Caco-2 (cell line): ENCODE measurements around the gene RPL28. TPM values are rescaled to one million over a fixed set of nuclear protein-coding genes. Genes with fewer than 3 reads are reported as not detected.
A peak's percentile ranks its signal among the peaks of the same experiment; 100 is the strongest.

Source experiments
- BruUV-seq: library from RNA; stranded (reverse); fragments of 400-500 nt; replicated peaks from 2 replicates; lab custom pipeline; 2021; lab: Mats Ljungman, UMichigan
- CTCF ChIA-PET: fragments of 300-600 bp; sonication (Branson Sonifier 250); formaldehyde crosslinking; loops from one replicate; lab custom pipeline; 2022; ENCODE audit warnings: antibody characterized with exemption; lab: Charles Lee
- POLR2A ChIA-PET: fragments of 300-600 bp; sonication (Branson Sonifier 250); formaldehyde crosslinking; loops from one replicate; lab custom pipeline; 2022; ENCODE audit warnings: antibody characterized with exemption; lab: Charles Lee
- DNase-seq, 2 experiments: peaks; one replicate each; pipeline versions ENCODE4 v3.0.0 to v3.0.0-alpha.2; 2020 to 2022
- H3K27me3 ChIP-seq: replicated peaks from 2 replicates; pipeline ENCODE4 v1.6.0; 2011; ENCODE audit warnings: low read length; ENCODE audit not compliant: control insufficient read depth, insufficient read depth
- H3K36me3 ChIP-seq: 2 replicates; pipeline ENCODE4 v1.5.1; 2011; ENCODE audit warnings: low read length; ENCODE audit not compliant: control insufficient read depth, insufficient read depth
- H3K4me1 ChIP-seq: fragments of 250-450 bp; sonication (Bioruptor Pico); 2 replicates; pipeline ENCODE4 v1.5.1; 2020; ENCODE audit warnings: mild to moderate bottlenecking
- H3K4me3 ChIP-seq: 2 replicates; pipeline ENCODE4 v1.5.1; 2011; ENCODE audit warnings: low read depth, mild to moderate bottlenecking, control low read depth, low read length
- H3K9me3 ChIP-seq: fragments of 250-450 bp; sonication (Bioruptor Pico); 2 replicates; pipeline ENCODE4 v1.5.1; 2020; ENCODE audit warnings: mild to moderate bottlenecking, moderate library complexity
- H3K27ac Mint-ChIP-seq: one replicate; pipeline ENCODE4 v1.8.0; 2022; ENCODE audit warnings: mixed read lengths; ENCODE audit not compliant: unreplicated experiment
- H3K27me3 Mint-ChIP-seq: one replicate; pipeline ENCODE4 v1.8.0; 2022; ENCODE audit warnings: mixed read lengths; ENCODE audit not compliant: insufficient read depth, unreplicated experiment
- H3K36me3 Mint-ChIP-seq: one replicate; pipeline ENCODE4 v1.8.0; 2022; ENCODE audit warnings: mild to moderate bottlenecking, mixed read lengths; ENCODE audit not compliant: insufficient read depth, unreplicated experiment
- H3K4me1 Mint-ChIP-seq: one replicate; pipeline ENCODE4 v1.8.0; 2022; ENCODE audit warnings: low read depth, mixed read lengths; ENCODE audit not compliant: unreplicated experiment
- H3K4me3 Mint-ChIP-seq: one replicate; pipeline ENCODE4 v1.8.0; 2022; ENCODE audit warnings: mild to moderate bottlenecking, moderate library complexity, mixed read lengths; ENCODE audit not compliant: unreplicated experiment
- H3K9me3 Mint-ChIP-seq: one replicate; pipeline ENCODE4 v1.8.0; 2022; ENCODE audit warnings: mixed read lengths; ENCODE audit not compliant: unreplicated experiment
- intact Hi-C: fragments of 100-400 bp; cut with micrococcal nuclease; formaldehyde crosslinking; loops from one replicate; pipeline ENCODE4 v1.10.0; 2022; ENCODE audit not compliant: unreplicated experiment
- total RNA-seq: library from RNA; stranded (reverse); gene quantifications from 2 replicates; pipeline ENCODE4 v1.2.3, GENCODE V29; 2022
- TF ChIP-seq, protein P1 (sequence below), 2 experiments: fragments of 200-600 bp in 1 of 2; IDR thresholded peaks; 1 replicate in 1 of 2; 2 replicates in 1 of 2; pipeline versions ENCODE4 v1.5.1 to v1.8.0; 2011 to 2022; ENCODE audit warnings: antibody characterized with exemption in 1 of 2, control low read depth in 1 of 2, inconsistent platforms in 1 of 2, low read depth in 1 of 2, low read length in 1 of 2, mild to moderate bottlenecking in 1 of 2, moderate library complexity in 1 of 2; ENCODE audit not compliant: insufficient read depth in 1 of 2, severe bottlenecking in 1 of 2, unreplicated experiment in 1 of 2

The RPL28 gene
- total RNA-seq, 1 experiment from 2014 or later: 2,048 TPM

DNA sequence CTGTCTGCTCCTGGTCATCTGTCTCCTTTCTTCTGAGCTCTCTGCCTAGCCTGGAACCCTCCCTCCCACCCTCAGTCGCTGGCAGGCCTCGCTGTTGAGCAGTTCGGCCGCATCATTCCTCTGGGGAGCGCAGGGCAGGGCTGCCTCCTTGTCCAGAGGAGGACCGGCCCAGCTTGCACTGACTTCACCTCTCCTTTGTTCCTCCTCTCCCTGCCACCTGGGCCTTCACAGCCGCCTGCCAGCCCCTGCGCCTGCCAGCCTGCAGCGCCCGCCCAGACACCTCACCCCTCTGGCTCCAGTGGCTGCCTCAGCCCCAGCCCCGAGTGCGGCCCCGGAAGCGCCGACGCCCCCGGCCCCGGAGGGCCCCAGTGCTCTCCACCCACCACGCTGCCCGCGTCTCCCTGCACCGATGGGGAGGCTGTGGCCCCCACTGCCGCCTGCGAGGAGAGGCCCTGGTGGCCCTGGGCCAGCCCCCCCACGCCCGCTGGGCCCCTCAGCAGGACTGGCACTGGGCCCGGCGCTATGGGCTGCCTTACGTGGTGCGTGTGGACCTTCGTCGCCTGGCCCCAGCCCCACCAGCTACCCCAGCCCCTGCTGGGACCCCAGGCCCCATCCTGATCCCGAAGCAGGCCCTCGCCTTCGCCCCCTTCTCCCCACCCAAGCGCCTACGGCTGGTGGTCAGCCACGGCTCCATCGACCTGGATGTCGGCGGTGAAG is 38.8 kb upstream of the RPL28 start:
- TF ChIP-seq, protein P1, sequence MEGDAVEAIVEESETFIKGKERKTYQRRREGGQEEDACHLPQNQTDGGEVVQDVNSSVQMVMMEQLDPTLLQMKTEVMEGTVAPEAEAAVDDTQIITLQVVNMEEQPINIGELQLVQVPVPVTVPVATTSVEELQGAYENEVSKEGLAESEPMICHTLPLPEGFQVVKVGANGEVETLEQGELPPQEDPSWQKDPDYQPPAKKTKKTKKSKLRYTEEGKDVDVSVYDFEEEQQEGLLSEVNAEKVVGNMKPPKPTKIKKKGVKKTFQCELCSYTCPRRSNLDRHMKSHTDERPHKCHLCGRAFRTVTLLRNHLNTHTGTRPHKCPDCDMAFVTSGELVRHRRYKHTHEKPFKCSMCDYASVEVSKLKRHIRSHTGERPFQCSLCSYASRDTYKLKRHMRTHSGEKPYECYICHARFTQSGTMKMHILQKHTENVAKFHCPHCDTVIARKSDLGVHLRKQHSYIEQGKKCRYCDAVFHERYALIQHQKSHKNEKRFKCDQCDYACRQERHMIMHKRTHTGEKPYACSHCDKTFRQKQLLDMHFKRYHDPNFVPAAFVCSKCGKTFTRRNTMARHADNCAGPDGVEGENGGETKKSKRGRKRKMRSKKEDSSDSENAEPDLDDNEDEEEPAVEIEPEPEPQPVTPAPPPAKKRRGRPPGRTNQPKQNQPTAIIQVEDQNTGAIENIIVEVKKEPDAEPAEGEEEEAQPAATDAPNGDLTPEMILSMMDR (IDR thresholded peaks at IDR 0.05; ENCODE audit: insufficient read depth in 1 of 2, low read depth in 1 of 2, low read length in 1 of 2, severe bottlenecking in 1 of 2, unreplicated experiment in 1 of 2): no peak
- Histone ChIP-seq H3K36me3 (peaks cover 3% of the 10 kb centered on the region; the same call in 1 of the 2 replicates), H3K9me3 (no peaks in the 10 kb centered on the region), H3K27me3 (no peaks in the 10 kb centered on the region; the same call in 1 of the 2 replicates), H3K4me1 (no peaks in the 10 kb centered on the region), H3K4me3 (no peak overlapping the region)
- POLR2A ChIA-PET: interaction anchor here (0.6 kb wide), 1 partner anchor 8 kb away, joined by 3 read pairs; no protein-coding TSS in a partner anchor
- Mint-ChIP-seq H3K9me3 (no peaks in the 10 kb centered on the region), H3K4me1 (no peaks in the 10 kb centered on the region), H3K4me3 (no peak overlapping the region), H3K27me3 (peaks cover 4% of the 10 kb centered on the region), H3K36me3 (peaks cover 20% of the 10 kb centered on the region), H3K27ac (no peak overlapping the region)
- intact Hi-C loops: no loop called here
- CTCF ChIA-PET: no interaction called here
- peak in 1 of 2 experiments; percentile 28 for DNase-seq
- no TSS peak for BruUV-seq

DNA sequence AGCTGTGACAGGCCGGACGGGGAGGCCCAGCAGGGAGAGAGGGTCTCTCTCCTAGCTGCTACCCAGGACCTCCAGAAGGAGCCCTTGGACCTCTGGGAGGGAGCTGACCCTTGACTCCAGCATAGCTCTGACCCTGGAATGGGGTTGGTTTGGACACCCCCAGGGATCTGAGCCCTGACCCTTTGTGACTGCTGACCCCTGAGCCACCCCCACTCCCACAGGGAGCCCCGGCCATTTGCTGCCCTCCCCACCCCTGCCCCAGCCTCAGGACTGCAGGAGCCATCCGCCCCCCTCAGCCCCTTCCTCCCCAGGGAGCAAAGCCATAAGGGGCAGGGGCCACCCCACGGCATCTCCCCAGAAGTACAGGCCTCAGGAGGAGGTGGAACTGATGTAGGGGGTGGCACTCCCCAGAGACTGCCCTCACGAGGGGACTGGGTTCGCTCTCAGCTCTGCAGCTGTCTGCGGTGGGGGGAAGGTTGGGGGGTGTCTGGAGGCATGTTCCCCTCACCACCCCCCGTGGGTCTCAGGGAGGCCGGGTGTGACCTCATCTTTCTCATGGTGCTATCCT is 38.2 kb upstream of the RPL28 start:
- Mint-ChIP-seq H3K27ac (no peak overlapping the region), H3K9me3 (no peaks in the 10 kb centered on the region), H3K27me3 (peaks cover 5% of the 10 kb centered on the region), H3K36me3 (peaks cover 22% of the 10 kb centered on the region), H3K4me1 (peaks cover 3% of the 10 kb centered on the region), H3K4me3 (no peak overlapping the region)
- intact Hi-C loops: no loop called here
- H3K36me3 ChIP-seq: peaks cover 3% of the 10 kb centered on the region; the same call in 1 of the 2 replicates
- no peaks in the 10 kb centered on the region; the same call in 1 of the 2 replicates for H3K27me3 ChIP-seq
- TF ChIP-seq, protein P1 (IDR thresholded peaks at IDR 0.05; ENCODE audit: insufficient read depth in 1 of 2, low read depth in 1 of 2, low read length in 1 of 2, severe bottlenecking in 1 of 2, unreplicated experiment in 1 of 2): no peak
- no peaks in the 10 kb centered on the region for H3K9me3 ChIP-seq
- ChIA-PET CTCF (no interaction called here), POLR2A (interaction anchor here (0.6 kb wide), 1 partner anchor 8 kb away, joined by 3 read pairs; no protein-coding TSS in a partner anchor)
- DNase-seq: peak in 1 of 2 experiments; percentile 32
- no TSS peak for BruUV-seq
- H3K4me3 ChIP-seq: no peak overlapping the region
- H3K4me1 ChIP-seq: peaks cover 5% of the 10 kb centered on the region

DNA sequence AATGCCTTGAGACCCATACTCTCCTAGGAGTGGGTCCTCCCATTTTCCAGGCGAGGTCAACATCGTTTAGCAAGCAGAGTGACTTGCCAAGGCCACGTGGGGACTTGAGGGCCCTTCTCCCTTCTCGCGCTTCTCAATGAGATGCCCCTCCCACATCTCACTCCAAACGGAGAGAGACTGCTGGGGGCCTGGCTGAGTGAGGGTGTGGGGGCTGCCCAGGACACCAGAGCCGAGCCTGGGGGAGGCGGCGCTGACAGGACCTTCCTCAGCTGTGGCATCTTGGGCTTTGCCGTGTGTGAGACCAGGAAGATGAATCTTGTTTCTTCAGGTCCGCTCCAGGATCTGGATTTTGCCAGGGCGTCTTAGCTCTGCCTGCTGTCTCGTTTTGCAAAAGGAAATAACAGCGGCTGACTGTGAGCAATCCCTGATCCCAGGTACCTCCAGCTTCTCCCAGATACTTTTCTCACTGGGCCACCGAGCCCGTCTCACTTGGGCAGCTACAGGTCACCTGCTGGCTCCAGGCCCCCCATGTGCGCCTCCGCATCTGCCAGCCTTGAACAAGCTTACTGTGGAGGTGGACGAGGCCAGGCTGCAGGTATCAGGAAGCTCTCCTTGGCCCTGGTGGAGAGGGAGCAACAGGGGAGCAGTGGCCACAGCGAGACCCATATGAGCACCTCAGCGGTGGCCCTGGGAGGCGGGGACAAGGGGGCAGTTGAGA is 37.3 kb upstream of the RPL28 start:
- H3K36me3 Mint-ChIP-seq: peaks cover 18% of the 10 kb centered on the region
- POLR2A ChIA-PET: interaction anchor here (0.5 to 2.0 kb wide), 3 partner anchors 9 to 96 kb away, joined by 3 to 23 read pairs (median 9); partner anchors contain the start of genes HSPBP1 and KMT5C
- CTCF ChIA-PET: interaction anchor here (1.1 kb wide), 1 partner anchor 9 kb away, joined by 4 read pairs; the partner anchor contains the start of gene KMT5C

More for the DNA sequence above, 37.3 kb upstream of the RPL28 start:
- Mint-ChIP-seq H3K4me3 (no peak overlapping the region), H3K27ac (no peak overlapping the region), H3K9me3 (no peaks in the 10 kb centered on the region), H3K4me1 (peaks cover 9% of the 10 kb centered on the region), H3K27me3 (peaks cover 10% of the 10 kb centered on the region)
- DNase-seq: peak in 1 of 2 experiments; percentile 30
- peaks cover 15% of the 10 kb centered on the region for H3K4me1 ChIP-seq
- H3K9me3 ChIP-seq: no peaks in the 10 kb centered on the region
- no peak overlapping the region for H3K4me3 ChIP-seq
- intact Hi-C loops: no loop called here
- TF ChIP-seq, protein P1 (IDR thresholded peaks at IDR 0.05; ENCODE audit: insufficient read depth in 1 of 2, low read depth in 1 of 2, low read length in 1 of 2, severe bottlenecking in 1 of 2, unreplicated experiment in 1 of 2): no peak
- H3K36me3 ChIP-seq: peaks cover 3% of the 10 kb centered on the region; the same call in 1 of the 2 replicates
- H3K27me3 ChIP-seq: peaks cover 5% of the 10 kb centered on the region
- BruUV-seq: no TSS peak
